ENCODE data around the gene CTTNBP2NL. TPM values are rescaled to one million over a fixed set of nuclear protein-coding genes. Genes with fewer than 3 reads are reported as not detected.

CTTNBP2NL gene
- total and polyA plus RNA-seq, 2 experiments from 2014 or later: 19.2 to 38.4 TPM

GRCh38 chr1:112493351-112493750 lies 97.3 kb downstream of the CTTNBP2NL start:
- Histone ChIP-seq H3K79me2 (ENCODE audit: insufficient read depth) (no peaks in the 10 kb centered on the region), H3K9me3 (ENCODE audit: low read depth) (no peaks in the 10 kb centered on the region), H3K27me3 (replicated peaks; ENCODE audit: insufficient read depth) (no peaks in the 10 kb centered on the region), H2AFZ (no peak overlapping the region), H3K4me3 (no peak overlapping the region), H3K9ac (no peak overlapping the region), H3K4me2 (ENCODE audit: unreplicated experiment) (no peak overlapping the region), H3K9me2 (ENCODE audit: insufficient read depth) (no peaks in the 10 kb centered on the region), H3K4me1 (ENCODE audit: insufficient read depth) (no peaks in the 10 kb centered on the region), H3K36me3 (ENCODE audit: low read depth) (no peaks in the 10 kb centered on the region), H4K20me1 (ENCODE audit: insufficient read depth) (no peaks in the 10 kb centered on the region), H3F3A (ENCODE audit: insufficient read depth) (no peaks in the 10 kb centered on the region), H3K27ac (no peak overlapping the region)
- 67 to 73% methylated on average over 6 of the region's 6 CpGs for WGBS, 2 experiments (ENCODE audit: low coverage in 1 of 2, low lambda C conversion rate in 2 of 2, missing lambda C conversion rate in 2 of 2)
- DNase-seq: no peak
- TF ChIP-seq EZH2 (IDR thresholded peaks at IDR 0.05; ENCODE audit: insufficient read depth, poor library complexity, severe bottlenecking): no peak
- no peak for TF ChIP-seq EZH2phosphoT487 (IDR thresholded peaks at IDR 0.05; ENCODE audit: insufficient read depth, low read depth)
- in situ Hi-C loops (cut with MboI): no loop called here

- no peaks in the 10 kb centered on the region for H4K20me1 ChIP-seq (ENCODE audit: insufficient read depth)
- in situ Hi-C loops (cut with MboI): no loop called here
- no peak overlapping the region for H2AFZ ChIP-seq
- no peaks in the 10 kb centered on the region for H3K79me2 ChIP-seq (ENCODE audit: insufficient read depth)
- DNase-seq: peak; percentile 32
- no peaks in the 10 kb centered on the region for H3K36me3 ChIP-seq (ENCODE audit: low read depth)
- H3F3A ChIP-seq (ENCODE audit: insufficient read depth): no peaks in the 10 kb centered on the region
- no peaks in the 10 kb centered on the region for H3K9me2 ChIP-seq (ENCODE audit: insufficient read depth)
- H3K4me1 ChIP-seq (ENCODE audit: insufficient read depth): no peaks in the 10 kb centered on the region
- H3K9me3 ChIP-seq (ENCODE audit: low read depth): no peaks in the 10 kb centered on the region
- no peak for TF ChIP-seq EZH2phosphoT487 (IDR thresholded peaks at IDR 0.05; ENCODE audit: insufficient read depth, low read depth)
- TF ChIP-seq EZH2 (IDR thresholded peaks at IDR 0.05; ENCODE audit: insufficient read depth, poor library complexity, severe bottlenecking): no peak
- no peaks in the 10 kb centered on the region for H3K27me3 ChIP-seq (replicated peaks; ENCODE audit: insufficient read depth)
- no peak overlapping the region for H3K4me3 ChIP-seq
- WGBS, 2 experiments (ENCODE audit: low coverage in 1 of 2, low lambda C conversion rate in 2 of 2, missing lambda C conversion rate in 2 of 2): 57 to 60% methylated on average over 4 to 5 of the region's 5 CpGs
- no peak overlapping the region for H3K4me2 ChIP-seq (ENCODE audit: unreplicated experiment)
- no peak overlapping the region for H3K27ac ChIP-seq
- H3K9ac ChIP-seq: no peak overlapping the region
Measured at GRCh38 chr1:112496290-112496689, 100.3 kb downstream of the CTTNBP2NL start.

- TF ChIP-seq EZH2phosphoT487 (IDR thresholded peaks at IDR 0.05; ENCODE audit: insufficient read depth, low read depth): no peak
- no peak for TF ChIP-seq EZH2 (IDR thresholded peaks at IDR 0.05; ENCODE audit: insufficient read depth, poor library complexity, severe bottlenecking)
- Histone ChIP-seq H3K27ac (no peak overlapping the region), H3K9me2 (ENCODE audit: insufficient read depth) (no peaks in the 10 kb centered on the region), H3K9ac (no peak overlapping the region), H3K4me1 (ENCODE audit: insufficient read depth) (peaks cover 8% of the 10 kb centered on the region; the same call in 1 of the 2 replicates), H3K27me3 (replicated peaks; ENCODE audit: insufficient read depth) (no peaks in the 10 kb centered on the region), H3F3A (ENCODE audit: insufficient read depth) (peaks cover 7% of the 10 kb centered on the region; the same call in 1 of the 2 replicates), H3K9me3 (ENCODE audit: low read depth) (no peaks in the 10 kb centered on the region), H4K20me1 (ENCODE audit: insufficient read depth) (no peaks in the 10 kb centered on the region), H3K79me2 (ENCODE audit: insufficient read depth) (no peaks in the 10 kb centered on the region), H2AFZ (peak overlapping the region; percentile 70), H3K36me3 (ENCODE audit: low read depth) (no peaks in the 10 kb centered on the region), H3K4me3 (peak overlapping the region; percentile 72), H3K4me2 (ENCODE audit: unreplicated experiment) (peak overlapping the region; percentile 71)
- in situ Hi-C loops (cut with MboI): no loop called here
- 5 to 7% methylated on average over 62 to 65 of the region's 65 CpGs for WGBS, 2 experiments (ENCODE audit: low coverage in 1 of 2, low lambda C conversion rate in 2 of 2, missing lambda C conversion rate in 2 of 2)
- DNase-seq: peak; percentile 81
Measured at GRCh38 chr1:112501810-112502641, 106.0 kb downstream of the CTTNBP2NL start.

- peaks cover 10% of the 10 kb centered on the region; the same call in 1 of the 2 replicates for H3K4me1 ChIP-seq (ENCODE audit: insufficient read depth)
- no peaks in the 10 kb centered on the region for H3K36me3 ChIP-seq (ENCODE audit: low read depth)
- no peaks in the 10 kb centered on the region for H3K9me2 ChIP-seq (ENCODE audit: insufficient read depth)
- no peaks in the 10 kb centered on the region for H3K79me2 ChIP-seq (ENCODE audit: insufficient read depth)
- no peak overlapping the region for H3K4me3 ChIP-seq
- in situ Hi-C loops (cut with MboI): no loop called here
- peaks cover 7% of the 10 kb centered on the region; the same call in 1 of the 2 replicates for H3F3A ChIP-seq (ENCODE audit: insufficient read depth)
- no peak overlapping the region for H3K27ac ChIP-seq
- DNase-seq: peak; percentile 67
- no peaks in the 10 kb centered on the region for H4K20me1 ChIP-seq (ENCODE audit: insufficient read depth)
- WGBS, 2 experiments (ENCODE audit: low coverage in 1 of 2, low lambda C conversion rate in 2 of 2, missing lambda C conversion rate in 2 of 2): 53 to 70% methylated on average over 2 of the region's 2 CpGs
- no peak overlapping the region for H3K9ac ChIP-seq
- H3K9me3 ChIP-seq (ENCODE audit: low read depth): no peaks in the 10 kb centered on the region
- H2AFZ ChIP-seq: peak overlapping the region; percentile 70; the same call in 1 of the 2 replicates
- H3K4me2 ChIP-seq (ENCODE audit: unreplicated experiment): peak overlapping the region; percentile 71
- H3K27me3 ChIP-seq (replicated peaks; ENCODE audit: insufficient read depth): no peaks in the 10 kb centered on the region
- no peak for TF ChIP-seq EZH2phosphoT487 (IDR thresholded peaks at IDR 0.05; ENCODE audit: insufficient read depth, low read depth)
- no peak for TF ChIP-seq EZH2 (IDR thresholded peaks at IDR 0.05; ENCODE audit: insufficient read depth, poor library complexity, severe bottlenecking)
Measured at GRCh38 chr1:112502826-112503225, 106.8 kb downstream of the CTTNBP2NL start.

Data from GM23248 (cell line).